Regular cardiac myocyte (primary cell): ENCODE results near the gene LRIG3. TPM values are rescaled to one million over a fixed set of nuclear protein-coding genes. Genes with fewer than 3 reads are reported as not detected.

Source experiments
- total RNA-seq: library from RNA; depleted of rRNA; stranded (reverse); fragments of >200 nt; gene quantifications from 2 replicates; pipeline ENCODE4 v1.2.3, GENCODE V29; 2014

LRIG3 gene
- 14.6 and 18.3 TPM in 2 replicates for total RNA-seq

GRCh38 chr12:58920102-58920960 is at the start of gene LRIG3:
Gene LRIG3 (minus strand): TSS chr12:58920504. CDS start chr12:58920235, 269 bp downstream.

